NCI-H2107 treated with DMSO at 0.1 percent for 48 hours (cell line): ENCODE data around the gene KCTD3.
A peak's percentile ranks its signal among the peaks of the same experiment; 100 is the strongest.

Experiments used
- DNase-seq: peaks from one replicate; lab custom pipeline; 2025; ENCODE audit not compliant: unreplicated experiment; lab: John Stamatoyannopoulos, UW

Gene KCTD3

DNA sequence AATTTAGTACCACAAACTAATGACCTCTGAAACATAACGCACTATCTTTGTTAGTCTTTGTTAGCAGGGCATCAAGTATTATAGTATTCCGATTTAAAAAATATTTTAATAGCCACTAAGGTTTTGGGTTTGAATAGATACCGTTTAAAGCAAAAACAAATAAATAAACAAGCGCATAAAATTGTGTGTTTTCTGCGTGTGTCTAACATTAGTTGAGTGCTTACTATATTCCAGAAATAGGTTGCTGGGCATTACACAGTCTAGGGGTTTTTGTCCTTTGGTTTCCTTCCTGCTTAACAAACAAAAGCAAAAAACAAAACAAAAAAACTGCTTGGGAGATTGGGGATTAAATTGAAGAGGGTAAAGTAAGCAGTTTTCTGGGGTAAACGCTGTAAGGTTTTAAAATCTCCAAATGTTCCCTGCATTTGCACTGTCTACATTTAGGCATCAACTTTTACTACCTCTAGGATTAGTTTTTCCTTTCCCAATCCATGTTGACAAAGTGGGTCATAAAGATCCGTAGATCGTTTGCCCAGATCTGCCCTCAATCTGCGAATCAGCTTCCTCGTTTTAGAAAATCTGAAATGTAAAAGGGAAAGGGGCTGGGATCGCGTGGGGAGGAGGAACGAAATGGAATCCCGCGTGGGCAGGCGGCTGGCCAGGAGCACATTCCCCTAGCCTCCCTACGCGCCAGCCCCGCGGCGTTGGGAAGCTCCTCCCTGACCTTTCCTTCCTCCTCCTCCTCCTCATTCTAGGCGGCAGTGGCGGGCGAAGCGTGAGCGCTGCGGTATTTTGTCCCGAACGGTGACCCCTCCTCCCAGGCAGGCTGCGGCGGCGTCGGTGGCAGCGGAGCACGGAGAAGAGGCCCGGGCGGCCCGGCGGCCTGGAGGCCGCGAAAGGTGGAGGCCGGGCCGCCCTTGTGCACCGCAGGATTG lies at the start of gene KCTD3:
KCTD3 (plus strand) TSS at position 749 of the 935 bp plus-strand sequence. CDS start 382 bp downstream, outside the sequence.
- peak; percentile 71 for DNase-seq

DNA sequence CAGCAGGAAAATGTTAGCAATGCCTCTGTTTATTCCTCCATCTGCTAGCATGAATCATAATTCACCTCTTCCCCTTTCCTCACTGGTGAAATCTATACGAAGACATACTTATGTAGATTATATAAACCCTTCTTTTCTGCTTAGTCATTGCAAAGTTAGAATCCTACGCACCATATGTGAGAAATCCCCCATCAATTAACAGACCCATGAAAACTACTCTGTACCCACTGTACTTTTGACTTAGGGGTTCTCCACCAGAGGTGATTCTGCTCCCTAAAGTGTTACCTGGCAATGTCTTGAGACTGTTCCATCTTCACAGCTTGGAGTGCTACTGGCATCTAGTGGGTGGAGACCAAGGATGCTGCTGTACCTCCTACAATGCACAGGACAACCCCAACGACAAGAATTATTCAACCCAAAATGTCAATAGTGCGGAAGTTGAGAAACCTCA lies 49.6 kb upstream of the KCTD3 start:
- no peak for DNase-seq

DNA sequence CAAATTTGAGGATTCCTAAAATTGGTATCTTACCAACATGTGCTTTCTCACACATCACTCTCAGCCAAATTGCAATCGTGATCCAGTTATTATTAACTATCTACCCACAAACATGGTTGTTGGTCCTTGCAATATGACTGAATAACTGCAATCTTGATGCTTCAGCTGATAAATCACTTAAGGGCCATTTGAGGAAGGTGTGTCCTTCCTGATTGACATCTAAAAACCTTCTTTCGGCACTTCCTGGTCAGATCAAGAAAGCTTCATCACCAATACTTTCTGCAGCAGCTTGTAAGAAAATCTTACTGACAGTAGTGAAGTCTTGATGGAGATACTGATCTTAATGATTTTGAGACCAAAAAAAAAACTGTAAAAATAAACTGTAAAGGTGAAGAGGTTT lies 48.5 kb upstream of the KCTD3 start:
- no peak for DNase-seq

DNA sequence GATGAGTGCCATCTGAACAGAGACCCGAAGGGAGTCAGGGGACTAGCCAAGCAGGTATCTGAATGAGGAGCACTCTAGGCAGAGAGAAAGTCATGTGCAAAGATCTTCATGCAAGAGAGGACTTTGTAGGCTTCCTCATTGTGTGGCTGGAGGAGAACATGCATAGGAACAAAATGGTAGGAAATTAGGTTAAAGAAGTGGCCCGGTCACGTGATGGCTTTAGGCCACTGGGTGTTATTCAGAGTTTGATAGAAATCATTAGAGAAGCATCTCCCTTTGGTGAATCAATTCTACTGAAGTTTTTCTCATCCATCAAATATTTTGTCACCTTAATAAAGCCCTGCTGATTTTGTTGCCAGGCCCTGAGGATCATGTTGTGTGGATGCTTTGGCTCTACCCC lies 45.8 kb upstream of the KCTD3 start:
- DNase-seq = no peak

DNA sequence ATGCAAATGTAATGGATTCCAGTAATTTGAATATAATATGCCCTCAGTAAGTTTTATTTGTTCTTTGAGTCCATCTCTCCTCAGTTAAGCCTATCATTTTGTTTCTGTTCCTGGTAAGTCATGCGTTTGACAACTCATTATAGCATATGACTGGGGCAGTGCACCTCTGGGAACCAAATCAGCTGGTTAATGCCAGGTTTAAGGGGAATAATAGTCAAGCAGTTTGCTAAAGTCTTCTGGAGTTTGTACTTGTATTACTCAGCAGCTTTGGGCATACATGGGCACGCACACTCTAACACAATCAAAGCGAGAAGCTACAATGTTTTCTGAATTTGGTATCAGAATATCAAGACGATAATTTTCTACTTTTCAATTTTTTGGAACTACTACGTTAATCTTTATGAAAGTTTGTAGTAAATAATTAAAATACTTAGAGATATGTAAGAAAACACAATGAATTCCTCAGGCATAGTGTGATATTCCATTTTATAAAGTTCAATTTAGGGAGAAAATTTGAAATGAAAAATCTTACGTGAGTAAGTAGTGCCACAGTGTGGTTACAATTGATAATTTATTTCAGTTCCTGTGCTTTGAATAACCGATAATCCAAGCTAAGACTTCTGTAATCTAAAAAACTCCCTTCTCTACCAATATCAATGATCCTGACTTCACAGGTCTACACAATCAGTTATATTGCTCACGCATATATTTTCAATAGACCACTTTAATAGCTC lies 43.8 kb upstream of the KCTD3 start:
- DNase-seq = no peak

DNA sequence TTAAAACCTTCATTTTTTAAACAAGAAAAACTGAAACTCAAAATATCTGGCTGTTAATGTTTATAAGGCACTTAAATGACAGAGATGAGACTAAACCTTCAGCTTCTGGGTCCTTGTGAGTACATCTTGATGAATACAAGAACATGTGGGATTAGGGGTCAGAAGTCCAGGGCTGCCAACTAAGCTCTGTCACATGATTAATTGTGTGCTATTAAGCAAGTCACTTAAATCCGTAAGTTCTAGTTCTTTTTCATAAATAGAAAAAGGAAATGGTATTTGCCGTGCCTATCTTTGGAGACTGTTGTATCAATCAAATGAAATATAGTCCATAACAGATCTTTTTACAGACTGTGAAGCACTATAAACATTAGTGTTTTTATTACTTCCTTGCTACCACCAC lies 43.2 kb upstream of the KCTD3 start:
- no peak for DNase-seq

DNA sequence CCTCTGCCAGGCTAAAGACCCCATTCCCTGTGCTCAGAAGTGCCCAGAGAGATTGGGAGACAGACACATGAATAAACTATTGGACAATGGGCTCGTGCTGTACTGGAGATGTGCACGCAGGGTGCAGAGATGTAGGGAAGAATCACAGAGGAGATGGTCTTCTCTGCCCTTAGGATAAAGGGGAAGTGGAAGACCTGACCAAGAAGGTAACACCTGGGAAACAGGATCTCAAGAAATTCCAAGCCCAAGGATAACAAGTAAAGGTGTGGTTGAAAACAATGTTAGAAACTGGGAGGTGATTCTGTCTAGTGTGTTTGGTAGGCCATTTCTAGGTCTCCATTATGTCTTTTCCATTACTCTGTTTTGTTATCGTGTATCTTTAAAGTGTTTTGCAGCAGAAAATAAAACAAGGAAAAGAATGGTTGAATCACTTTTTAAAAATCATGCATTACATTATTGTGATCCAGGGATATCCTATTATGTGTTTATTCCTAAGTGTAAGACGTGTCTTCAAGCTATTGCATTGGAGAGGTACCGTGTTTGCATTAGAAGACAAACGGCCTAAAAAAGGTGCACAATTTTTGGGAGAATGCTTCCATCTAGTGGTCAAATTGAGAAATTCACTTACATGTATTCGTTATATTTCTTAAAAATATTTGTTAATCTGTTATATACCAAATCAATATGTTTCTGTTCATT lies 40.8 kb upstream of the KCTD3 start:
- peak; percentile 91 for DNase-seq

DNA sequence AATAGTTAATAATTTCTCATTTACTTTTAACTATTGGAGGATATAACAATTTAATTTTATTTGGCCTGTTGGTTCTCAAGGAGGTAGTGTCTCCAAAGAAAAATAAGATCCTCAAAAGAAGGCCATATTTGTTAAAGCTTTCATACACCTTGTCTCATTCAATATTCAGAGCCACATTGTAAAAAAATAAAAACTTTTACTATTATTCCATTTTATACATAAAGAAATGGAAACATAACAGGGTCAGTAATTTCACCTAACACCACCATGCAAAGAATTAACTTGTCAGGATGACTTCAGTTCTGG lies 40.3 kb upstream of the KCTD3 start:
- DNase-seq = no peak

DNA sequence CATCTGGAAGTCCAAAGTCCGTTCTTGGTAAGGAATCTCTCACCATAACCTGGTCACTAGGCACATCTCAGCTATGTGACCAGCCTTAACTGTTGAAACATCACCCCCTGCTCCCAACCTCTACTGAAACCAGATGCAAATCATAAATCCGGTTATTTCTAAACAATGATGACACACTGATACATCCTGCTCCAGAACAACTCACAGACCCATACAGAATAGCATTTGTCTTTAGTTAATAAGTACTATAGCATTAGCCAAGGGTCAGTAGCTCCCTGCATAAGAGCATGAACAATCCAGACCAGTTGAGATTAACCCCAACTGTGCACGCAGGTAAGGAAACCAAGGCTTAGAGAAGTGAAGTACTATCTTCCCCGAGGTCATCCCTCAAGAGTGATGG lies 38.0 kb upstream of the KCTD3 start:
- DNase-seq = no peak

DNA sequence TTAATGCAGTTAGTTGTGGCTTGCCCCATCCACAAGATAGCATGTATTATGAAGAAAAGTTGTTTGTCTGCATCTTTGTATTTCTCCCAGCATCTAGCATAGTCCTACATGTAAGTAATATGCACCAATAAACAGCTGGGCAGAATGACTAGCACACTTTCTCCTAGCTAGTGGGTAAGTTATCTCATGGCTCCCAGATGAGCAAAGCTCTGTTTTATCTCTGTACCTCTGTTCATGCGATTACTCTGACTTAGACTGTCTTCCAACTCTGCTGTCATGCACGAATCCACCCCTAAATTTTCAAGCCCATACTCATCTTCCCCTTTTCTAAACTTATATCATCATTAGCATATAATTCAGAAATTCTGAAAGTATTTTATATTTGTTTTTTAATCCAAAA lies 37.5 kb upstream of the KCTD3 start:
- no peak for DNase-seq

DNA sequence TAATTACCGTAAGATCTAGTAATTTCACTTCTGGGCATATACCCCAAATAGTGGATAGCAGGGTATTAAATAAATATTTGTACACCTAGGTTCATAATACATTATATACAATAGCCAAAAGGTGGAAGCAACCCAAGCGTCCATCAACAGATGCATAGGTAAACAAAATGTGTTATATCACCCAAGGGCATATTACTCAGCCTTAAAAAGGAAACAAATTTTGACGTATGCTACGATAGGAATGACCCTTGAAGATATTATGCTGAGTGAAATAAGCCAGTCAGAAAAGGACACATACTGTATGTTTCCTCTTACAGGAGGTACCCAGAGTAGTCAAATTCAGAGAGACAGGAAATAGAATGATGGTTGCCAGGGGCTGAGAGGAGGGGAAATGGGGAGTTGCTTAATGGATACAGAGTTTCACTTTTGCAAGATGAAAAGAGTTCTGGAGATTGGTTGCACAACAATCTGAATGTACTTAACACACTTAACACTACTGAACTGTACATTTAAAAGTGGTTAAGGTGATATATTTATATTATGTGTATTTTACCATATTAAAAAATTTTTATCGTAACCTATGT lies 36.6 kb upstream of the KCTD3 start:
- no peak for DNase-seq

DNA sequence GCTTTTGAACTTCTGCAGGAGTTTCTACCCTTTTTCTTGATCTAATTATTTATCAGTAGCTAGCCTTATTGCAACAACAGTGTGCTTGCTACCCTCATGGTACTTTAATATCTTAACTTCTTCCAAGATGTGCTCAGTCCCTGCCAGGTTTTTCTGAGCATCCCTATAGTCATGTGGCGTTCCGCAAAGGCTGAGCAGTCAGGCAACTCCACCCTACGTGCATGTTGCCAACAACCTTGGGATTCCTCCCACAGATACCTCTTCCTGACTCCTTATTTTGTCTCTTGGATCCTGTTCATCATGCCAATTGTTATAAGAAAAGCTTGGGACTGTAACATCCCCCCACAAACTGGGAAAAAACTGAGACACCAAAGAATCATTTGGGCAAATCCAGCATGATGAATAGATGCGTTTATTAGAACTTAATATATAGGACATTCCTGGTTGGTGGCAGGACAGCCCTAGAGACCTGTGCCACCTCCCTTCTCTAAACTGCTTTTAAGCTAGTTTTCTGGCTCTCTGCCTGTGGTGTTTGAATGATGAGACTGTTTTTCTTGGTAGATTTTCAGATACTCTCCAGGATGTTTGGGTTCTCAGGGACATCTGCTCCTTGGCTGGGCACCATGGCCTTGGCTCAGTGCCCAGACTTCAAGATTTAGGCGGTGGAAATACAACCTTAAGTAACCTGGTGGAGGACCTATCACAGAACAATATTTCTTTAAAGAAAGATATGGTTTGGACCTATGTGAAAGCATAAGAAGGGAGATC lies 27.1 kb upstream of the KCTD3 start:
- DNase-seq = no peak

DNA sequence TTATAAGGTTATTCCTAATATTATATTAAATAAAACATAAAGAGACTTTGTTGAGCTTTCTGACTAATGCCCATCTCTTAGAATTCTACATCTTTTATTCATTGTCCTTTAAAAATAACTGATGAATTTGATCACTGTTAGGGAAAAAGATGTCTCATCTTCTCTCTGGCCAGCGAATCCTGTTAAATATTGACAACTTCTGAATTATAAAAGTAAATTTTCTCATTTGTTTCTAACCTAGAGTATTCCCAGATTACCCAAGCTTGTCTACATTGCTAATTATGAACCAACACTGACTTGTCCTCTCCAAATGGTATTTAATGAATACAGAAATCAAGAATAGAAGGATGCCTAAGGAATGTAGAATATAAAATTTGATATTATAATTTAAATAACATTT lies 24.8 kb upstream of the KCTD3 start:
- DNase-seq = no peak

DNA sequence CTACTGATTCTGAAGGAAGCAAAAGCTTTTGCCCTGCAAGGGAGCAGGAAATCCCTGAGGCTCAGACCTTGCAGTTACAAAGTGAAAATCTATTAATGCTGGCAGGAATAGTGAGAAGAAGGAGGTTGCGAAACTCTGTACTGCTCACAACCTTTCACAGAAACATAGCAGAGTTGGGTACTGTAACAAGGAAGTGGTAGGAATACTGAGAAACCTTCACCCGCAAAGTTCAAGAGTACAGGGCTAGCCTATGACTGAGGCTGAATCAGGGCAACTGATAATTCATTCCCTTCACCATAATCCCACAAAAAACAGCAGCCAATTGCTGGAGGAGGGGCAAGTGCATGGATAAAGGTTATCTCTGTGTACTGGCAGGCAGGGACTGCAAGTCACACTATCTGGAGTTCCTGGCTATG lies 23.9 kb upstream of the KCTD3 start:
- no peak for DNase-seq

DNA sequence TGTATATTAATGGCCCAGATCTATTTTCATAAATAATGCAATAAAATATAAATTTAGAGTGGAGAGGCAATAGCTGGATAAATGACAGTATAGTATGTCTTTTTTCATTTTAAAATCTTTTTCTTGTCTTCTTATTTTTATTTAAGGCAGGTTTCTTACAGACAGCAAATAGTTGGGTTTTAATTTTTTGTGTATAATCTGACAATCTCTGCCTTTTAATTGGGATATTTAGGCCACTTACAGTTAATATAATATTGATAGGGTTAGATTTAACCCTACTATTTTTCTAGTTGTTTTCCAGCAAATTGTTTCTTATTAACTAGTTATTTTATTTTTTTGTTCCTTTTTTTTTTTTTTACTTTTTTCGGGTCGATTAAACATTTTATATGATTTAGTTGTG lies 23.3 kb upstream of the KCTD3 start:
- no peak for DNase-seq

DNA sequence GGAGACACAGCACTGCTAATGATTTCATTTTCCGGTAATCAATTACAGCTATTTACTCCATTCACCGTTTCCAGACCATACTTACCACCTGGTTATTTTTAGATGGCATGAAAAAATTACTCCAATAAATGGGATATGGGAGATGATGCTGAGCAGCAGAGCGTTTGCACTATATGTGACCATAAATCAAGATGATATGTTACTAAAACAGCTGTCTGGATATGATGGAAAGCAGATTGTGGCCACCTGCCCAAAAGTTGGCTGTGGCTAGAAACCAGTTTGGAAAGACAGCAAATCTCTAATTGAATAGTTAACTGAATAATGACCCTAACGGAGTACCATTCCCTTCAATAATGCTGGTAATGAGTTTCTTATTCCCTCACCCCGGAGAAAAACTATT lies 22.5 kb upstream of the KCTD3 start:
- DNase-seq = no peak

DNA sequence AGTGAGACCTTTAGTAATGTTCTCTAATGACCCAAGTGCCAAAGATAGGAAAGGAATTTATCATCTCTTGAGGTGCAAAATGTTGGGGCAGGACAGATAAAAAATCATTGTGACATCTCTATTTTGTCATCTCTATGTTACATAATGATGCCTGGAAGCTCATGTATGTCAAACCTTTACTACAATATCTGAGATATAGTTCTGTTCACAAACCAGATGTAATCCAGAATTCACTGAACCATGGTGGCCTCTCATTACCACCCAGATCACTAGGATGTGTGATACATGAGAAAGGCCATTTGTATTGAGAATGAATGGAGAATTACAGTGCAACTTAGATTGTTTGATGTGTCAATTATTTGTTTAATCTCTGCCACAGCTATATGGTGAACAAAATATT lies 22.0 kb upstream of the KCTD3 start:
- no peak for DNase-seq

DNA sequence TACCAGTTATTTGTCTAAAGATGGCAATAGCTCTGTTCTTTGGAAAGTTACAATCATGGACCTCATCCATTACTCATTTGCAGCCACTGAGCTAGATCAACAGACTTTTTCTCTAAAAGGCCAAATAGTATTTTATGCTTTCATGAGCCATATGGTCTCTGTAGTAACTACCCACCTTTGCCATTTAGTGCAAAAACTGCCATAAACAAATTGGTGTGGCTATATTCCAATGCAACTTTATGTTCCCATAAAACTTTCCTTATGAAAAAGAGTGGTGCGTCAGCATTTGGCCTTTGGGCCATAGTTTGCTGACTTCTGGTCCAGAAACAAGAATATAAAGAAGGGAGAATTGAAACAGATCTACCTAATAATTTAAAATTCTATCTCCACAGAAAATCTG lies 20.1 kb upstream of the KCTD3 start:
- DNase-seq = no peak

DNA sequence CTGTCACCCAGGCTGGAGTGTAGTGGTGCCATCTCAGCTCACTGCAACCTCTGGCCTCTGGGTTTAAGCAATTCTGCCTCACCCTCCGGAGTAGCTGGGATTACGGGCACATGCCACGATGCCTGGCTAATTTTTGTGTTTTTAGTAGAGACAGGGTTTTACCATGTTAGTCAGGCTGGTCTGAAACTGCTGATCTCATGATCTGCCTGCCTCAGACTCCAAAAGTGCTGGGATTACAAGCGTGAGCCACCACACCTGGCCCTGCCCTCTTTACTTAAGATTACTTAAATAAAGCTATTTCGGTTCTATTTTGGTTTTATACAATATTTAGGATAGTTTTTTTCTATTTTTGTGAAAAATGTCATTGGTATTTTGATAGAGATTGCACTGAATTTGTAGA lies 15.3 kb upstream of the KCTD3 start:
- no peak for DNase-seq

DNA sequence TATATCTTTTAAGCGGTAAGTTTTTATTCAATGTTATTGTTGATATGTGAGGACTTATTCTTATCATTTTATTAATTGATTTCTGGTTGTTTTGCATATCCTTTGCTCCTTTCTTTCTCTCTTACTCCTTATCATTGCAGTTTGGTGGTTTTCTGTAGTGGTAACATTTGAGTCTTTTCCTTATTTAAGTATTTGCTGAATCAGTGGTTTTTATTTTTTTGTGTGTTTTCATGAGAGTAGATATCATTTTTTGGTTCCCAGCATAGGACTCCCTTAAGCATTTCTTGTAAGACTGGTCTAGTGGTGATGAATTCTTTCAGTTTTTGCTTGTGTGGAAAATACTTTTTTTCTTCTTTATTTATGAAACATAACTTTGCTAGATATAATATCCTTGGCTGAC lies 12.2 kb upstream of the KCTD3 start:
- no peak for DNase-seq

DNA sequence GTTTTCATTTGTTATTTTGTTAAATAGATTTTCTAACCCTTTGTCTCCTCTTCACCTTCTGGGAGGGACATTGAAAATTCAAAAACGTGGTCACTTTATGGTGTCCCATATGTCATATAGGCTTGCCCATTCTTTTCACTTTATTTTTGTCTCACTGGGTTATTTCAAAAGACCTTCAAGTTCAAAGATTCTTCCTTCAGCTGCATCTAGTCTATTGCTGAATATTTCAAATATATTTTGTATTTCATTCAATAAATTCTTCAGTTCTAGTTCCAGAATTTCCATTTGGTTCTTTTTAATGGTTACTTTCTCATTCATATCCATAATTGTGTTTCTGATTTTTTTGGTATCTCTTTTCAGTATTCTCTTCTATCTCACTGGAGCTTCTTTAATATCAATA lies 11.6 kb upstream of the KCTD3 start:
- DNase-seq = no peak
